ENCODE measurements around the gene EVI5. TPM values are rescaled to one million over a fixed set of nuclear protein-coding genes. Genes with fewer than 3 reads are reported as not detected.
"Not testable (repeated sequence)": the region's sequence is repeated elsewhere in the genome, so short reads cannot be mapped to it uniquely, and the experiment has no call there.

Gene EVI5
- polyA plus RNA-seq, 1 donor = 12.8 TPM

GRCh38 chr1:92679980-92680379, 104.9 kb downstream of the EVI5 start:
- no peak for DNase-seq

- DNase-seq = no peak
Observed at GRCh38 chr1:92663775-92664174, 121.1 kb downstream of the EVI5 start.

GRCh38 chr1:92662048-92662447, 122.9 kb downstream of the EVI5 start:
- DNase-seq = no peak

GRCh38 chr1:92657701-92658100, 127.2 kb downstream of the EVI5 start:
- DNase-seq = no peak

- no peak for DNase-seq
Observed at GRCh38 chr1:92655197-92655801, 129.6 kb downstream of the EVI5 start.

- DNase-seq = peak; percentile 4
Observed at GRCh38 chr1:92653605-92654381, 131.1 kb downstream of the EVI5 start.

- DNase-seq = not testable (repeated sequence)
Observed at GRCh38 chr1:92640686-92641085, 144.2 kb downstream of the EVI5 start.

- no peak for DNase-seq
Observed at GRCh38 chr1:92638498-92638897, 146.4 kb downstream of the EVI5 start.

GRCh38 chr1:92635203-92635602, 149.7 kb downstream of the EVI5 start:
- not testable (repeated sequence) for DNase-seq

GRCh38 chr1:92623187-92623778, 161.6 kb downstream of the EVI5 start:
- DNase-seq = no peak

- no peak for DNase-seq
Observed at GRCh38 chr1:92619466-92620189, 165.3 kb downstream of the EVI5 start.

GRCh38 chr1:92601044-92601443, 183.9 kb downstream of the EVI5 start:
- DNase-seq = no peak

- no peak for DNase-seq
Observed at GRCh38 chr1:92599184-92599583, 185.7 kb downstream of the EVI5 start.

GRCh38 chr1:92589361-92589760, 195.5 kb downstream of the EVI5 start:
- not testable (repeated sequence) for DNase-seq

- DNase-seq = no peak
Observed at GRCh38 chr1:92587445-92587844, 197.5 kb downstream of the EVI5 start.

- DNase-seq = no peak
Observed at GRCh38 chr1:92585831-92586230, 199.1 kb downstream of the EVI5 start.

GRCh38 chr1:92584810-92585209, 200.1 kb downstream of the EVI5 start:
- DNase-seq = not testable (repeated sequence)

- no peak for DNase-seq
Observed at GRCh38 chr1:92583821-92584760, 200.8 kb downstream of the EVI5 start.

GRCh38 chr1:92577261-92577895, 207.5 kb downstream of the EVI5 start:
- no peak for DNase-seq

GRCh38 chr1:92575123-92575522, 209.8 kb downstream of the EVI5 start:
- DNase-seq = no peak

- no peak for DNase-seq
Observed at GRCh38 chr1:92572520-92572919, 212.4 kb downstream of the EVI5 start.

Measured in hindlimb muscle (tissue), 1 donor.